ENCODE data around the gene JSRP1.
A peak's percentile ranks its signal among the peaks of the same experiment; 100 is the strongest.

JSRP1 gene
- total RNA-seq: 2.3 to 2.6 reads per million in 2 donors

- DNase-seq: no peak
Observed at GRCh38 chr19:2255982-2256685, at the start of gene JSRP1. Gene JSRP1, minus strand, starts transcription at chr19:2256417. Its CDS starts 1,103 bp downstream, at chr19:2255314.

DNA sequence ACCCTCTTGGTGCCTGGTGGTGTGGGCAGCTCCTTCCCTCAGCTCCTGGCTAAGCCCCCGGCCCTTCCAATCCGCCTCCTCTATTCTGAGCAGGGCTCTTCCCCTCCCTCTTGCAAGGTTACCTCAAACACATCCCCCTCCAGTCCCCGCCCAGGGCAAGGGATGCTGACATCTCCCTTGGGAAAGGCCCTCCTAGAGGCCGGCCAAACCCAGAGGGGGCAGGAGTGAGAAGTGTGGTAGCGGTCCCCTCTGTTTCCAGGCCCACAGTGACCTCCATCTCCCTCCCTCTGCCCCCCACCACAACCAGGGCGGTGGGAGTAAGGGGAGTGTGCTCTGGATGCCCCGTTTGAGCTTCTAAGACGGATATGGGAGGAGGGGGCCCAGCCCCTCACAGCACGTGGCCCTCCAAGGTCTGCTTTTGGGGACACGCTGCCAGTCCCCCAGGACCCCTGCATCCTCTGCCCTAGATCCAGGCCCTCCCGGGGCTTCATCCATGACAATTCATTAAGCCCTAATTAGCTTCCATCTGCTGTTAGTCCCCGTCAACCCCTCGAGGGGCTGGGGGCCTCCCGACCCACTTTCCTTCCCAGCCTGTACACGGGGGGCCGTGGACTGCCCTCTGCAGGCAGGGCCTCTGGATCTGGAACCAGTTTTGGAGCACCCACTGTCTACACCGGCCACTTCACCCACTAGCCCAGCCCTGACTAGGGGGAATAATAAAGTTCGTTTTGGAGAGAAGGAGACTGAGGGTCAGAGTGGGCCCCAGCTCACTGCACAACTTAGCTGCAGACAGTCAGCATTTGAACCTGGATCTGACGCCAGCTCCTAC is 49.4 kb upstream of the JSRP1 start:
- DNase-seq: no peak

- no peak for DNase-seq
Observed at GRCh38 chr19:2303211-2303798, 47.1 kb upstream of the JSRP1 start.

- DNase-seq: no peak
Observed at GRCh38 chr19:2302319-2303210, 46.3 kb upstream of the JSRP1 start.

DNA sequence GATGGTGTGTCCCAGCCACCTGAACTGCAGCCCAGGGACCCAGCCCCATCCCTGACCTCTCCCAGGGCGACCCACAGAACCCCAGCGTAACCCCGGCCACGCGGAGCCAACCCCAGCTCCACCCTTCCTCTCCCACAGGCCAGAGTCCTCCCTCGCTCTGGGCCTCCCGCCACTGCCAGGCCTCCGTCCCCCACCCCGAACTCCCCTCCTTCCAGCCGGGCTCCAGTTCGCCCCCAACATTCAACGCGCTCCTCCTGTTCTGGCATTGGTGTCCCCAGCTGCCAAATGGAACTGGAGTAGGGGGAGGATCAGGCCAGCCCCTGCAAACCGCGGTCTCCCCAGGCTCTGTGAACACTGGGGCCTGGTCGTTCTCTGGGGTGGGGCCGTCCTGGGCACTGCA is 44.3 kb upstream of the JSRP1 start:
- no peak for DNase-seq

DNA sequence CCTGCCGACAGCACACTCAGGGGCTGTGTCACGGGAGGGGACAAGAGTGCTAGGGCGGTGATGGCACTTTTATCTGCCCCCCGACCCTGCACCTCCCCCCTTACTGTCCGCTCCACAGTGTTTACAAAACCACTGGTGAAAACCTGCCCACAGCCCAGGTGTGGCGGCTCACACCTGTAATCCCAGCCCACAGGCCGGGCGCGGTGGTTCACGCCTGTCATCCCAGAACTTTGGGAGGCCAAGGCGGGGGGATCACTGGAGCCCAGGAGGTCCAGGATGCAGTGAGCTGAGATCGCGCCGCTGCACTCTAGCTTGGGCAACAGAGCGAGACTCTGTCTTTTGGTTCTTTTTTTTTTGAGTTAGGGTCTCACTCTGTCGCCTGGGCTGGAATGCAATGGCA is 39.9 kb upstream of the JSRP1 start:
- no peak for DNase-seq

DNA sequence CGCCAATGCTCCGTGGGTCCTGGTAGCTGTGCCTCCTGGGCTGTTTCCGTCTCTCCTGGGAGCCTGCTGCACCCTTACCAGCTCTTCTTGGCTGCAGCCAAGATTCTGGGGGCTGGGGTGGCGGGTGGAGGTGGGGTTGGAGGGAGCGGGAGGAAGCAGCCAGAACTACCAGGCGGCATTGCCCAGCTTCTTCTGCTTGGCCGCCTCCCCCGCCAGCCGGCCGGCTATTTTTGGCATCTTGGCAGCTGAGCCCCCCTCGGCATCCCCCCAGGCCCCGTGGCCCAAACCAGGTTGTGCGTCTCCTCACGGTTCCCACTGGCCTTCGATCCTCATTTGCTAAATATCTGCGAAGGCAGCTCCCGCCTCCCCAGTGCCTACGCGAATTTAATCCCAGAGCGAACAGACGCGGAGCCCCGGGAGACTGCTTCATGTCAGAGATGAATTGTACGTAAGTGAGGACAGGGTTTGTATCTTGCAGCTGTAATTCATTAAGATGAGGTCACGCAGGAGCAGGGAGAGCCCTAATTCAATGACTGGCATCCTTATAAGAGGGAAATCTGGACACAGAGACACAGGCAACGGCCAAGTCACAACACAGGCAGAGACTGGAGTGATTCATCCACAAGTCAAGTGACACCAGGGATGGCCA is 38.6 kb upstream of the JSRP1 start:
- no peak for DNase-seq

DNA sequence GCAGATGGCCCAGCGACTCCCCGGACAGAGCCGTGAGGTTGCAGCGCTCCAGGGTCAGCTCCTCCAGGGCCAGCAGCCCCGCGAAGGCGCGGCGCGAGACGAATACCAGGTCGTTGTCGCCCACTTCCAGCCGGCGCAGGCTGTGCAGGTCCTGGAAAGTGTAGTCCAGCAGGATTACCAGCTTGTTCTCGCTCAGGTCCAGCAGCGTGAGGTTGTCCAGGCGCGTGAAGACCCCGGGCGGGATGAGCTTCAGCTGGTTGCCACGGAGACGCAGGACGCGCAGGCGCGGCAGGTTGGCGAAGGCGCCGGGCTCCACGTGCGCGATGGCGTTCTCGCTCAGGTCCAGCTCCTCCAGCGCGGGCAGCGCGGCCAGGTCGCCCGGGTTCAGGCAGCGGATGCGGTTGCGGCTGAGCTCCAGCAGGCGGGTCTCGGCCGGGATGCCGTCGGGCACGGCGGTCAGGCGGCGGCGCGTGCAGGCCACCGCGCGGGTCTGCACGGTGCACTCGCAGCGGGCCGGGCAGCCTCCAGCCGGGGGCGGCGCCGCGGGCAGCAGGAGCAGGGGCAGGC is 35.1 kb upstream of the JSRP1 start:
- no peak for DNase-seq

GRCh38 chr19:2290441-2291184 is 34.4 kb upstream of the JSRP1 start:
- no peak for DNase-seq

GRCh38 chr19:2289714-2290435 is 33.7 kb upstream of the JSRP1 start:
- DNase-seq: peak; percentile 45

DNA sequence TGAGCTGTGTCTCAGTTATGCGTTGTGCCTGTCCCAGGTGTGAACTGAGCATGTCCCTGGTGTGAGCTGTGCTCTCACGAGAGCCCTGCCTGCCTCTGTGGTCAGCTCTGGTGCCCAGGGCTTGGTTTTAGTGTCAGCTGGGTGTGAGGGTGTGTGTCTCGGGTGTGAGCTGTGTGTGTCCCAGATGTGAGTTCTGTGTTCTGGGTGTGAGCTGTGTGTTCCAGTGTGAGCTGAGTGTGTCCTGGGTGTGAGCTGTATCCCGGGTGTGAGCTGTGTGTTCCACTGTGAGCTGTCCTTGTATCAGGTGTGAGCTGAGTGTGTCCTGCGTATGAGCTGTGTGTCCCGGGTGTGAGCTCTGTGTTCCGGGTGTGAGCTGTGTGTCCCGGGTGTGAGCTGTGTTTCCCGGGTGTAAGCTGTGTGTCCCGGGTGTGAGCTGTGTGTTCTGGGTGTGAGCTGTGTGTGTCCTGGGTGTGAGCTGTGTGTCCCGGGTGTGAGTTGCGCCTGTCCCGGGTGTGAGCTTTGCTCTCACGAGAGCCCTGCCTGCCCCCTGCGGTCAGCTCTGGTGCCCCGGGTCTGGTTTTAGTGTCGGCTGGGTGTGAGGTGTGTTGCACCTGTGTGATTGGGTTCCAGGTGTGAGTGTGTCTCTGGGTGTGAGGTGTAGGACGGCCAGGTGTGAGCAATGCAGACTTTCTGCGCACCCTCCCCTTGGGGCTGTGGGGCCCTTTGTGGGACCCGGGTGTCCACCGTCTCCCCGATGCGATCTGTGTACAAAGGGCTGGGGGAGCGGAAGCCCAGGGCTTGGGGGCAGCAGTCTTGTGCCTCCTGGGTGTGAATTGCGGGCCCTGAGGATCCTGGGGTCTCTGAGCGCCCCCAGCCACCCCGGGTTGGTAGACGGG is 32.8 kb upstream of the JSRP1 start:
- DNase-seq: no peak

- DNase-seq: no peak
Observed at GRCh38 chr19:2288338-2288817, 32.2 kb upstream of the JSRP1 start.

DNA sequence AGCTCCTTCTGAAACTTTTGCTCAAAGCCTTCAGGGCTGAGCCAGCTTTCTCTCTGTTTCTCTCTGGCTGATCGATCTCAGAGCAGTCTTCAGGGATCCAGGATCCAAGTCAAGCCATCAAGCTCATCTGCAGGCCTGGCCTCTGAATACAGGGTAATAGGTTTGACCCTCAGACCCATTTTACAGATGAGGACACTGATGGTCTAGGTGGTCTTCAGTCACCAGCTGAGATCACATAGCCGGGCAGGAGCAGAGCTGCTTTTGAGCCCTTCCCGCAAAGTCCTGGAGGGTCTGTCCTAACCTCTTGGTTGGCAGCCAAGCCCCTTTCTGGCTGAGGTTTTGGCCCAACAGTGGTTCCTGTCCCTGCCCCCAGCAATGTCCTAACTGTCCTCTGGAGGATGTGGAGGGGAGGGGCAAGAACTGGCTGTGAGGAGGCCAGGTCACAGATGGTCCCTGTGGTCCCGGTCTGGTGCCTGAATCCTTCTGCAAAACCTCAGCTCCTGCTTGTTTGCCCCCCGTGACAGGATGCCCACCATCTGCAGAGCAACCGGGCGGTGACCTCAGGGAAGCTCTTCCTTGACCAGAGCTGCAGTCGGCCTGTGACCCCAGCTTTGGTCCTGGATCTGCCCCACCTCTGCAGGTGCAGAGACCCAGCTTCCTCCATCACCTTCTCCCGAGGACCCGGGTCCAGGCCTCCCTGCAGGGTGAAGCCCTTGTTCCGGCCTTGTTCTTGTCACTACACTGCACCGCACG is 31.5 kb upstream of the JSRP1 start:
- no peak for DNase-seq

- DNase-seq: no peak
Observed at GRCh38 chr19:2286402-2287140, 30.4 kb upstream of the JSRP1 start.

DNA sequence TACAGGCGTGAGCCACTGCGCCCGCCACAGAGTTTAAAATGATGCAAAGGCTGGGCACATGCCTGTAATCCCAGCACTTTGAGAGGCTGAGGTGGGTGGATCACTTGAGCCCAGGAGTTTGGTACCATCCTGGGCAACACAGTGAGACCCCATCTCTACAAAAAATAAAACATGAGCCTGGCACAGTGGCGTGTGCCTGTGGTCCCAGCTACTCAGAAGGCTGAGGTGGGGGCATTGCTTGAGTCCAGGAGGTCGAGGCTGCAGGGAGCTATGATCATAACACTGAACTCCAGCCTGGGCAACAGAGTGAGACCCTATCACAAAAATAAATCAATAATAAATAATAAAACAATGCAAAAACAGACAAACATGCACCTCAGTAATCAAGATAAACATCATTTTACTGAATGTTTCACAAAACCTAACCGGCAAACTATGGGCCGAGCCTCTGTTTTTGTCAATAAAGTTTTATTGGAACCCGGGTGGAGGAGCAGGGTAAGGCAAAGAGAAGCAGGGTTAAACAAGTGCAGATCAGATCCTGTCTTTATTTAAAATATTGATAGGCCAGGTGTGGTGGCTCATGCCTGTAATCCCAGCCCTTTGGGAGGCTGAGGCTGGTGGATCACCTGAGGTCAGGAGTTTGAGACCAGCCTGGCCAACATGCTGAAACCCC is 27.8 kb upstream of the JSRP1 start:
- DNase-seq: no peak

GRCh38 chr19:2282862-2283237 is 26.6 kb upstream of the JSRP1 start:
- no peak for DNase-seq

Measured in activated gamma-delta T cell (primary cell).